HG02642 (cell line): ENCODE measurements around the gene PLD1.
"Not testable (repeated sequence)": the region's sequence is repeated elsewhere in the genome, so short reads cannot be mapped to it uniquely, and the experiment has no call there.

Experiments used
- ATAC-seq: cut with Tn5 transposase; IDR thresholded peaks from one replicate; pipeline ENCODE4 v1.9.1; 2021; ENCODE audit warnings: mild to moderate bottlenecking; ENCODE audit not compliant: unreplicated experiment, poor library complexity

The PLD1 gene

DNA sequence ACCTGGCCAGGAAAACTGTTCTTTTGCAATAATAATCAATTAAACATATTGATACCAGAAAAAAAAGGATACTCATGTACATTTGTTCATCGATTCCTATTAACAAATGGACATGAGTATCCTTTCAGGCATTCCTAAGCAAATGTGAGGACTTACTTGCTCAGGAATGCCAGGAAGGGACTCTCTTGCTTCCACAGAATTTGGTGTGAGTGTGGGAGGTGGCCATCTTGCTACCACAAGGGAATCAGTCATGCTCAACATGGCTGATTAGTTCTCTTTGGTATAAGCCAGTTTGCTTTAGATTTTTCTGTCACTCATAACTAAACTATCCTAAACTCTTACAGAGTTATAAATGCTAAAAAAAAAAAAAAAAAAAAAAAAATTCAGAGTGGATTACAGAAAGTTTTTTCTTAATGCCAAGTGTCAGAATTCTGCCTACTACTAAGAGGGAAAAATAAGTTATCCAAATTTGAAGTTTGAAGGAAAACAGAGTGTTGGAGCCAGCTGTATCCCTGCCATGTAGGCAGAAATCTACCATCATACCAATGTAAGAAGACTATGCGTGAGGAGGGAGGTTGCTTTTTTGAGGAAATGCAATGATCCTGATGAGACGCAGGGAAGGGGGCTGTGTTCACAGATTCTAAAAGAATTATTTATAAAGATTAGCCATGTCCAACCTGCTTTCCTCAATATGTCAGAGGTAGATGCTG lies 98.7 kb downstream of the PLD1 start:
- ATAC-seq = no peak

DNA sequence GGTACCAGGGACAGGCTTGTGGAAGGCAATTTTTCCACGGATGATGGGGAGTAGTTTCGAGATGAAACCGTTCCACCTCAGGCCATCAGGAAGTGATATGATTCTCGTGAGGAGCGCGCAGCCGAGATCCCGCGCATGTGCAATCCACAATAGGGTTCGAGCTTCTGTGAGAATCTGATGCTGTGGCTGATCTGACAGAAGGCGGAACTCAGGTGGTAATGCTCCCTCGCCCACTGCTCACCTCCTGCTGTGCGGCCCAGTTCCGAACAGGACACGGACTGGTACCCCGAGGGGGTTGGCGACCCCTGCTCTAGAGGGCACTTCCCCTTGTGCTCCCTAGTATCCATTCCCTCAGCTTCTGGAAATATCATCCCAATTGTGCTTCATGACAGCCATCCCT lies 99.9 kb downstream of the PLD1 start:
- no peak for ATAC-seq

DNA sequence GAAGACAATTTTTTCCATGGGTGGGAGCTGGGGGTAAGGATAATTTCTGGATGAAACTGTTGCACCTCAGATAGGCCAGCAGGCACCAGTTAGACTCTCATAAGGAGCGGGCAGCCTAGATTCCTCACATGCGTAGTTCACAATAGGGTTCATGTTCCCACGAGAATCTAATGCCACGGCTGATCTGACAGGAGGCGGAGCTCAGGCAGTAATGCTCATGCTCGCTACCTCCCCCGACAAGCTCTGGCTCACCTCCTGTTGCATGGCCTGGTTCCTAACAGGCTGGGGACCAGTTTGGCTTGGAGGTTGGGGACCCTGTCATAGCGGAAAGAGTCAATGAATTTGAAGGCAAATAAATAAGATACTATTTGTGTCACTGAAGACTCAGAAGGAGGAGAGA lies 105.5 kb downstream of the PLD1 start:
- ATAC-seq = no peak

DNA sequence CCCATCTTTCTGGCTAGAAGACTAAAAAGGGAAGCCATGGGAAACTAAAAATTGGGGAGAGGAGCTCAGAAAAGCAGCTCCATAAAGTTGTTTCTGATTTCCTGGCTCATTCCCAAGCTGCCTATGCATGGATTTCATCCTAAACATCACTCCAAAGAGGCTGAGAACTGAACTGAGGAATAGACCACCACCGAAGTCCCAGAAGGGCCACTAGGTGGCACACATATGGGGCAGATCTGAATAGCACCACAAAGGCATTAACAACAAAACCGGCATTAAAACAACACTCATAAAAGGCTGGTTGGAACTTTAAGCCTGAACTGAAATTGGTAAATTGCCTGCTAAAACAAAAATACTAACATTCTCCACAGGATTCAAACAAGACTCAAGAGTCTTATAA lies 106.3 kb downstream of the PLD1 start:
- ATAC-seq = no peak

DNA sequence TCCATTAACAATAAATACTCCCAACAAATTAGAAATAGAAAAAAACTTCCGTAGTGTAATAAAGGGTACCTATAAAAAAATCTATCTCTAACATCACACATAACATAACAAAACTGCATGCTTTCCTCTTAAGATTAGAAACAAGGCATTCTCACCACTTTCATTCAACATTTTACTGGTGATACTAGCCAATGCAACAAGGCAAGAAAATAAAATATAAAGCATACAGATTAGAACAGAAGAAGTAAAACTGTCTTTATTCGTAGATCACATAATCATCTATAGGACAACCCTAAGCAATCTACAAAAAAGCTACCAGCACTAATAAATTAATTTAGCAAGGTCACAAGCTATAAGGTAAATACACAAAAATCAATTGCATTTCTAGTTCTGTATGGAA lies 107.1 kb downstream of the PLD1 start:
- no peak for ATAC-seq

DNA sequence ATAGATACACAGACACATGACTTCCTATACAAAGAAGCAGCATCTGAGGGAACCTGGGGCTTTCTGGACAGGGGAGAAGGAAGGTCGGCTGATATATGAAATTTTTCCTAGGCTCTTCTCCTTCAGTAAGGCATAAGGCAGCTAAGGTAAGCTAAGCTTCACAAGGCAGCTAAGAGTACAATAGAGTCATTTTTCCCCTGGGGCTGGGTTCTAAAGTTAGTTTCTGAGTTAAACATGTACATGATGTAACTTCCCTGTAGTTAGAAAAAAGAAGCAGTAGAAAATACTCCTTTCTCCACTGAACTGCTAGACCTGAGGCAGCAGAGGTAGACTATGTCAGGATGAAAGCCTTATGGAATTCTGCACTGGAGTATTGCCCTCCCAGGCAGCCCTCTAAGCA lies 109.6 kb downstream of the PLD1 start:
- ATAC-seq = no peak

DNA sequence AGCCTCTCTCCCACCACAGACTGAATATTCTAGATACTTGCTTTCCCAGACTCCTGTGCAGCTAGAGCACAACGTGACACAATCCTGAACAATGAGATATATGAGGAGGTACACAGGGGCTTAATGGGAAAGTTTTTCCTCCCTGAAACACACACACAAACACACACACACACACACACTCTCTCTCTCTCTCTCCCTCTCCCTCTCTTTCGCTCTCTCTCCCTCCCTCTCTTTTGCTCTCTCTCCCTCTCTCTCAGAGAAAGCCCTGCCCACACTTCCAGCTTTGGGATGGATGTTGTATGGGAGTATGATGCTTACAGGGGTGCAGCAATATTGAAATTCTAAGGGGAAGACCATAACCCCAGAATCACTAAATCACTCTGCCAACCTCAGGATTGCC lies 110.1 kb downstream of the PLD1 start:
- no peak for ATAC-seq

DNA sequence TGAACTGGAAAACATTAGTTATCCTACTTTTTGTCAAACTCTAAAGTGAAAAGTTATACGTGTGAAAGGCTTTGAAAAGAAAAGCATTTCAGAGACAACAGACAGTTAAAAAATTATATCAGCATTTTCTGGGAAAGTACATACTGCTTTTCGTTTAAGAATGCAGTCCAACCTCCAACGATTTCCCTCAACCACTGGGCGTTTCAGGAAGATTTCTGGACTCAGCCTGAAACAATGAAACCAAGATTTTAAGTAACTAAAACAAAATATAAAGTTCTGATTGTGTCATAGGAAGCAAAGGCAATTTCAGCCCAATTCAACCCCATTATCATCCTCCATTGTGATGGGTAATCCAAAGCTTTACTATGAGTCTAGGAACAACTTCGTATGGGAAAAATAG lies 110.7 kb downstream of the PLD1 start:
- no peak for ATAC-seq

DNA sequence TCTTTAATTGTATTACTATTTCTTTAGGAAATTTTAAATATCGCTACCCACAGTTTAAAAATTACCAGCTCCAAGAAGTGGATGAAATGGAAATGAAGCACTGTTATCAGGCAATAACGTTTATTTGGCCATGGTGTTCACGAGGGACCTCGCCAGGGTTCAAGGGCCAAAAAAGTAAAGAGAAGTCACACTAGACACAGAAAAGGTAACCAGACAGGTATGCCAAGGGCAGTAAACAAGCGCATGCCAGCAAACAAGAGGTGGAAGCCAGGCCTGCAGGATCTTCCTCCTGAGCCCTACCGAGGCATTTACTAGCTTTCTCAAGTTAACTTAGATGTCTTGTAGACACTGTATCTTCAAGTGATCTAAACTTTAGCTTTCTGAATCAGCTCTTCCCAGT lies 113.5 kb downstream of the PLD1 start:
- no peak for ATAC-seq

DNA sequence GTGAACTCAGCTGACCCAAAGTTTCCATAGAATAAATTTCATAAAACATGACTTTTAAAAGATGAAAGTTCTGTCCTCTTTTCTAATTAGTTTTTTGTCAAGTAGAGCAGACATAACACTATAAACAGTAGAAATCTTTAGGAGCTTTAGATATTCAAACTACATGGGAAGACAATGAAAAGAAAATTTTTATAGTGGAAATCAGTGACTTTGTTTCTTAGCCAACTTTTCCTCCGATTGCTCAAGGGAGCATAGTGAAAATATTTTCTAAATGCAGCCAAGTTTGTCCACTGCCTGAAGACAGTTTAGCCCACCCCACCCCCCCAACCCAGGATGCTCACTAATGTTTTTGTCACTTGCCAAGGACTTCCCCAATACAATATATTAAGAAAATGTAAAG lies 114.9 kb downstream of the PLD1 start:
- ATAC-seq = no peak

DNA sequence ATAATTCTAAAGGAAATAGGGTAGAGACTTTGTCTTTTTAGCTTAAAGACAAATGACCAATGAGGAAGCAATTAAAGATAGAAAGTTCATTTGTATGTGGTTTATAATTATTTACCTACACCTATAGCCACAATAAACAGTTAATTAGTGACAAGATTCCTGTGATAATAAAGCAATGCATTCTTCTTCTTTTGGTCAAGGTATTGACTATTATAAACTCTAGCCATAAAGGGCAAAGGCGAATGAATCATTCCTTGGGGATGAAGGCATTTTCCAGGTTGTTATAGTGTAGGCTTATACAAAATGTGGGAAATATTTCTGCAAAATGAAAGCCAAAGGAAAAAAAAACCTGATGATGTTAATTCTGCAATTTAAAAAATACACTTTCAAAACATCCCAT lies 115.4 kb downstream of the PLD1 start:
- no peak for ATAC-seq

DNA sequence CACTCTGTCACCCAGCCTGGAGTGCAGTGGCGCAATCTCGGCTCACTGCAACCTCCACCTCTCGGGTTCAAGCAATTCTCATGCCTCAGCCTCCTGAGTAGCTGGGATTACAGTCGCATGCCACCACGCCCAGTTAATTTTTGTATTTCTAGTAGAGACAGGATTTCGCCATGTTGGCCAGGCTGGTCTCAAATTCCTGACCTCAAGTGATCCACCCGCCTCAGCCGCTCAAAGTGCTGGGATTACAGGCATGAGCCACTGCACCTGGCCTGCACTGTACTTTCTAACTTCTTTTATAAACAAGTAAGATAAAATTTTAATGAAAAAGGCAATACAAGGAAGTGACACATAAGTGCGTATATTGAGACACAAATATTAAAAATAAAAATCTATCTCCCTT lies 117.7 kb downstream of the PLD1 start:
- ATAC-seq = not testable (repeated sequence)

DNA sequence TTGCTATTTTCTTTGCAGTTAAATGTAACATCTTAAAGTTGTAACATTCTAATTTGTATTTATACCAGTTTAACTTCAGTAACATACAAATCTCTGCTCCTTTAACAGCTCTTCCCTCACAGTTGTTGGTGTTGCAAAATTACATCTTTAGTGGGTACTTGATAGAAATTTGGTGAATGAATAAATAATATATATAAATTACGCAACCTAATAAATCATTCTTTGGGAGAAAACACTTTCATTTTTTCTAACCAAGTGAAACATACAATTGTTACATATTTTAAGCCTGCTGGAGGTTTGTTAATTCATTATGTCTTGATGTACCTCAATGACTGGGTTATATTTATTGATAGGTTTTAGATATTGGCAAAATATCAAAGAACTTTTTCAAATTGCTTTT lies 118.8 kb downstream of the PLD1 start:
- ATAC-seq = no peak

DNA sequence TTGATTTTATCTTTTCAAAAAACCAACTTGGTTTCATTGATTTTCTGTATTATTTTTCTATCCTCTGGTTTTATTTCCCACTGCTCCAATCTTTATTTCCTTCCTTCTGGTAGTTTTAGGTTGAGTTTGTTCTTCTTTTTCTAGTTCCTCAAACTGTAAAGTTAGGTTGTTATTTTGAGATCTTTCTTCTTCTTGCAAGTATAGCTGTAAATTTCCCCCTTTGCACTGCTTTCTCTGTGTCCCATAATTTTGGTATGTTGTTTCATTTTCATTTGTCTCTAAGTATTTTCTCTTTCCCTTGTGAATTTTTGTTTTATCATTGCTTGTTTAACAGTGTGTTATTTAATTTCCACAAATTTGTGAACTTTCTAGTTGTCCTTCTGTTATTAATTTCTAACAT lies 120.0 kb downstream of the PLD1 start:
- no peak for ATAC-seq

DNA sequence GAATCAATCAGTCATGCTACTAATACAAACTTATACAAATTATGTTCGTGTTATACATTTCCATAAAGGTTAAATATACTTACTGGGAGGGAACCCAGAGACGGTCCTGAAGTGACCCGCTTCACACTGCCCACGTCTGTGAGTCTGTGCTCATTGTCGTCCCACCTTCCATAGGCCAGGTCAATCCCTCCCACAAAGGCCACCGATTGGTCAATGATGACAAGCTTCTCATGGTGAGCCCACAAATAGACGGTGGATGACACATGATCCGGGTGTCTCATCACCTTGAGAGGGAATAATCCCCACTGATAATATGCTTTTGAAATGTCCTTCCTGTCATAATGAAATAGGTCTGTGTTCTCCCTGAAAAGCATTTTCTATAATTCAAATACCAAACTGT lies 121.7 kb downstream of the PLD1 start:
- no peak for ATAC-seq

DNA sequence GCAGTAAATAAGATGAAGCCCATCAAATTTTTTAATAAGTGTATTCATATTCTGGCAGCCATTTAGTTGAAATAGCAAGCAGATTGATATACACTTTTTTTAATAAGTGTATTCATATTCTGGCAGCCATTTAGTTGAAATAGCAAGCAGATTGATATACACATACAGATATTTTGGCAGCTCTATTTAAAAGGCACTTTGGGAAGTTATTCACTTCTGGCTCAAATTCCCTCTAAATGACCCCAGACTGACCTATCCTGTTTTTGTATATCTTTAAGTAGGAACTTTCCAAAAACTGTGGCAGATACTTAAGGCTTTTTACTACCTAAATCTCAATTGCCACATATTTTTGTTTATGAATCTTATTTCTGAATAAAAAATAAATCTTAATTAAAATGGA lies 122.3 kb downstream of the PLD1 start:
- no peak for ATAC-seq

DNA sequence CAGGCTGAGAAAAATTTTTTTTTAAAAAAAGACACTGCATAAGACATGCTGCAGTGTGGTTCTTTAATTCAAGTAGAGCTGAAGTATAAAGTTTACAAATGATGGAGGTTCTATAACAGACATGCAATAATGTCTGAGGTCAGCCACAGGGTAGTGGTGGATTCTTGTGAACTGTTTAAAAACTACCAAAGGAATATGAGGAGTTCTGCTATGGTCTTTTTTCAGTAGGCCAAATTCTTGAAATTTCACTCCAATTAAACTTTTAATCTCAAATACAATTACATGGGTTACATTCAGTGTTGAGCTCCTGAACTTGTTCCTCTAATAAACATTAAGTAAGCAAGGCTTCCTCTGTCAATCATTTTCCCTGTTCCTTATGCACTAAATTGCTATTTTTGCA lies 122.7 kb downstream of the PLD1 start:
- no peak for ATAC-seq

DNA sequence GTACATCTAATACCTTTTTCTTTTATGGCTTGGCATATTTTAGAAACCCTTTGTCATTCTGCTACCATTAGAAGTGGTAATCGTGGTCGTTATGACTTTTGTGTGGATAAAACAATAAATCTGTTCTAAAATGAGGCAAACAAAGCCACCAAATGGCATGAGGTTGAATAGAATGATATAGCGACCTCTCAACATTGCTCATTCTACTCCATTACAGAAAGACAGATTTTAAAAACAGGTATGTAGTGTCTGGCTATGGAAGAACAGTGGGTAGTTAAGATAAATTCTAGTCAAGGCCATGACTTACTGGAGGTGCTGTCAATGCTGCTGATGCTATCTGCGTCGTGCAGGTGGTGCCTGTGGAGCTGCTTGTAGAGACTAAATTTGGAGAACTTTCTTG lies 123.2 kb downstream of the PLD1 start:
- ATAC-seq = no peak

DNA sequence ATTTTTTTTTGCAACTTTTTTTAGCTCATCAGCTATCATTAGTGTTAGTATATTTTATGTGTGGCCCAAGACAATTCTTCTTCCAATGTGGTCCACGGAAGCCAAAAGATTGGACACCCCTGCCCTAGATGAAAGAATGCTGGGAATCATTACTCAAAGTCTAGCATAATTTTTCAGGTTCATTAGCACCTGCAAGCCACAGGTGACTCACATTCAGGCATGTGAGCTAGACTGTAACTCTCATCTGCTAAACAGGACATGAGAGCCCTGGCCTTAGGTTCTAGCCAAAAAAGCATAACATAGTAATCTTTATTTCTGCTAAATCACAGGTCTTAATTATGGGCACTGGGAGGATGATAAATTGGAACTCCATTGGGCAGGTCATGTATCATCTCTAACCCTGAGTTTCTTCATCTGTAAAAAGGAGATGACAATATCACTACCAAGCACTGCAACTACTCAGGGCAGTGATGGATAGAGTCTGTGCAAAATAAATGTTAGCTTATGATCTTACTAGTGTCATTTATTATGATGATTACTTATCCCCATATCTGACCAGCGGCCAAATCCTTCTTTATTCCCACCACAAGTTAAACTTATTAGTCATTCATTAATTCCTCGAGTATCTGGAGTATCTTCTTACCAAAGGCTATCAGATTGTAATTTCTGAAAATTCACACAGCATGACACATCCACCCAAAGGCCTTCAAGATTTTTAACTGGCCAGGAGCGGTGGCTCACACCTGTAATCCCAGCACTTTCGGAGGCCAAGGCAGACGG lies 125.0 kb downstream of the PLD1 start:
- ATAC-seq = no peak

DNA sequence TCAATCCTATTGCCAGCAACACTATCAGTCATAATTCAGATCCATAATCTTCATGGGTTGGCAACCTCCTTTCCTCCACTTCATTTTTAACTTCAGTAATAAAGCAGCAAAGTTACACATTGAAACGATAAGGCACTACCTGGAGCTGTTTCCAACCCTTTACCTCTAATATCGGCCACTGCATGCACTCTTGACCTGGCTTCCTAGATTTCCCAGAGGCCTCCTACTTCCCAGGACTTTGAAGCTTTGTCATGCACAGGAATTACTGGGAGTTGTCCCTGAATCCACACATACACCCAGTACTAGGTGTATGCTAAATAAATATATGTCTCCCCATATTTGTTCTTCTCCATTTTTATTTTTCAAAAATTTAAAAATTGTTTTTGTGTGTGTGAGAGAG lies 126.1 kb downstream of the PLD1 start:
- ATAC-seq = no peak

DNA sequence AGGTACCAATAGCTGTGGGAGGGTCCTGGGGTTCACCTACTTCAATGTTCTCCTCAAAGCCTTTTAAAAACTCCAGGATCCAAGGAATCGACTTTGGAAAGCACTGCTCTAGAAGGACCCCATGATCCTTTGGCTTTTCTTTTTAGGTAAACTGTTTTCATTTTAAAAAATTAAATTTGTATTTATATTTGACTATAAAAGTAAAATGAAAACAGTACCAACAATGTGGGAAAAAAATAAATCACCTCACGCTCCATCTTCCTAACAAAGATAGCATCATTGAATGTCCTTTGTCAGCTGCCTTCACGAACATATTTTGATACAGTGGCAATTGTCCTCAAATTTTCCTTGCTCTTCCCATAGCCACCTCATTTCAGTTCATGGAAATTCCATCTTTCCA lies 127.5 kb downstream of the PLD1 start:
- no peak for ATAC-seq

DNA sequence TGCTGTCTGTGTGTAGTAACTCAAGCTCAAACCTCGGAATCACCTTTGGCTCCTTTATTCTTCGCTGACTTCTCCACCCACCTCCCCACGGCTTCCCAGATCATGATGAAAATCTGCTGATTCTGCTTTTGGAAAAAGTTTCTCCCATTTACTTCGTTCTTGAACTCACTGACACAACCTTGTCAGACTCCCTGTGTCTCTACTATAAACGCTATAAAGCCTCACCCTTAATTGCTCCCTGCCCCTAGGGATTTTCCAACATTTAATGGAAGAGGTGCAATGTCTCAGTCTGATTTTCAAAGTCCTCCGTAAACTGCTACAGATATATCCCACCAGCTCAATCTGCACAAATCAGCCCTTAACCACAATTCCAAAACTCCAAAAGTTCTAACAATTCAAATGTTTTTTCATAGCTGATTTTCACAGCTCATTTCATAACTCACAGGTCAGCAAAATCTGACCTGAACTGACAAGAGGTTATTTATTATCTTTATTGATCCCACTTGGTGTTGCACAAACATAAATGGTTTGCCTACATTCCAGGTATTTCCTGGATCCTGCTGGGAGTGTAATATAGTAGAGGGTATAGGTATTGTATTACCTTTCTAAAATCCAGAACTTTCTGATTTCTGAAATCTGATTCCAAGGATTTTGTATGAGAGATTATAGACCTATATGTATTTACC lies 129.4 kb downstream of the PLD1 start:
- no peak for ATAC-seq
